HG02885 (cell line): ENCODE results near the gene SSH2.
A peak's percentile ranks its signal among the peaks of the same experiment; 100 is the strongest.

Experiments used
- ATAC-seq: cut with Tn5 transposase; IDR thresholded peaks from one replicate; pipeline ENCODE4 v1.9.1; 2021; ENCODE audit warnings: mild to moderate bottlenecking; ENCODE audit not compliant: unreplicated experiment, poor library complexity

The SSH2 gene

DNA sequence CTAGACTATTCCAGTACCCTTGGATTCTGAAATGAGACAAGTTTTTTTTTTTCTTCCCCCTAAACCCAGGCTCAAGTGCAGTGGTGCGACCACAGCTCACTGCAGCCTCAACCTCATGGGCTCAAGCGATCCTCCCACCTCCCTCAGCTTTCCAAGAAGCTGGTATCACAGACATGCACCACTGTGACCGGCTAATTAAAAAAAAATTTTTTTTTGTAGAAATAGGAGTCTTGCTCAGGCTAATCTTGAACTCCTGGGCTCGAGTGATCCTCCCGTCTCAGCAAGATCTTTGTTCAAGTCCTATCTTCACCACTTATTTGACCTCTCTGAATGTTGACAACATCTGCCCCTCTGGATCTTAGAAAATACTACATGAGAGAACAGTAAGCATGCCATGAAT lies 280.7 kb downstream of the SSH2 start:
- ATAC-seq = no peak

- no peak for ATAC-seq
Measured at GRCh38 chr17:29648005-29648404, 282.0 kb downstream of the SSH2 start.

DNA sequence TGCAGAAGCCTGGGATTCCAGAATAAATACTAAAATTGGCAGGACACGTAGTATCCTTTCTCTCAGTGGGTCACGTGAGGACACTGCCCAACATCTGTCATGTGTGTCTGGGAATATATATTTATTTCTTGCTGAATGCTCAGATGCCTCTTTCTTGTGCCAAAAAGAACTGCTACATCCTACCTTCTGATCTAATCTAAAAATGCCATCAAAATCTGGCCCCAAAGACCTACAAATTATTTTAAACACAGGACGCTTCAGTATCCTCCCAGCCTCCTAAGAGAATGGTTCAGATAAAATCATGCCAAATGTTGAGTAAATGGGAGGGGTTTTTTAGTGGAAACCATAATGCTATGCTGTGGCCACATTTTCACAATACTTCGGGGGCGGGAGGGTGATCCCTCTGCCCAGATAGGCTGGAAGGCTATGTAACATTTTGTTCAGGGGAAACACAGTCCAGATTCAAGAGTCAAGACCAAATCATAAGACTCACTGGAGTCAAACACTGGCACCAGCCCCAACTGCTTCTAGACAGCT lies 284.4 kb downstream of the SSH2 start:
- ATAC-seq = no peak

- ATAC-seq = no peak
Measured at GRCh38 chr17:29643817-29644160, 286.2 kb downstream of the SSH2 start.

GRCh38 chr17:29642171-29642611 lies 287.8 kb downstream of the SSH2 start:
- no peak for ATAC-seq

- ATAC-seq = no peak
Measured at GRCh38 chr17:29640981-29641642, 288.9 kb downstream of the SSH2 start.

GRCh38 chr17:29640413-29640812 lies 289.6 kb downstream of the SSH2 start:
- no peak for ATAC-seq

DNA sequence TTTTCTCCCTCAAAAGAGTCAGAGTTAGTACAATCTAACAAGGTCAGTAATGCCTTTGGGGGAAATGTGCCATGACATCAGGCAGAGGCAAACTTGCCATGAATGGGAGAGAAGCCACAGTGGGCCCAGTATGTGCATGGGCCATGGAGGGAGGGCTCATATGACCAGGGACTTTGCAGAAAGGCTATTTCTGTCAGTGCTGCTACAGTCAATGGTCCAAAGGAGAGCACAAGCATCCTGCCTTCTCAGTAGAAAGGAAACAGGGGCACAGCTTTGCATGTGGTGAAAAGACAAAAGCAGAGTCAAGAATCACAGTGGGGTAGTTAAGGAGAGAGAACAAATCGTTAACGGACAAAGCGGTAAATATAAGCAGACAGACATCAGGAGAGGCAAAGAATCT lies 296.1 kb downstream of the SSH2 start:
- ATAC-seq = no peak

- no peak for ATAC-seq
Measured at GRCh38 chr17:29630630-29631193, 299.3 kb downstream of the SSH2 start.

DNA sequence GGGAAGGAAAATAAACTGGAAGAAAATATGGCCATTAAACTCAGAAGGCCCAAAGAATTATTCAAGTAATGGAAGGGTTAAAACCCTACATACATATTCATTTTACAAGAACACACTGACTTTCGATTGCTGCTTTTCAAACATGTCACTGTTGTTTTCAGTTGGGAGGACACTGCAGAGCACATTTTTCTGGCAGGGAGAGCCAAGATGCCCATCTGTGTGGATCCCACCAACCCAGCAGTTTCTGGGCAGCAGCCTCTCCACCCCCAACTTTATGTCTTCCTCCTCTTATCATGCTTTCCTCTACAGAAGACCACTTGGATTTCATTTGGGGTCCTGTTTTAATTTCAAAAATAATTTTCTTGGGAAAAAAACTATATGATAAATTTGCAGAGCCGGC lies 300.2 kb downstream of the SSH2 start:
- ATAC-seq = no peak

- ATAC-seq = no peak
Measured at GRCh38 chr17:29628644-29629043, 301.4 kb downstream of the SSH2 start.

DNA sequence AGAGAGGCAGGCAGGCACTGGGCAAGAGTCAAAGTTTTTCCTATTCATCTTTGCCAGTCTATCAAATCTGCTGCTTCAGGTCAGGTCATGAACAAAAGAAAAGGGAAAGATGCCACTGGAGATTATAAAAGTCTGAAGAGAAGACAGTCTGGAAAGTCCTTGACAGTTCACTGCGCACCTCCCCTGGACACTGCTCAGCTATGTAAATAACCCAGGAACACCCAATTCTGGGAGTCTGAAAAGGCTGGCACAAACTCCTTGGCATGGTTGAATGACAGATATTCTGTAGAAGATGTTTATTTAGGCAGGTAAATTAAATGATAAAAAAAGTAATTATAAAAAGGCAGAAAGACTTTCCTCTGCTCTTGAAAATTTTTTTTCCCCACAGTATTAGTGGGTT lies 302.1 kb downstream of the SSH2 start:
- no peak for ATAC-seq

- ATAC-seq = no peak
Measured at GRCh38 chr17:29625037-29625750, 304.8 kb downstream of the SSH2 start.

DNA sequence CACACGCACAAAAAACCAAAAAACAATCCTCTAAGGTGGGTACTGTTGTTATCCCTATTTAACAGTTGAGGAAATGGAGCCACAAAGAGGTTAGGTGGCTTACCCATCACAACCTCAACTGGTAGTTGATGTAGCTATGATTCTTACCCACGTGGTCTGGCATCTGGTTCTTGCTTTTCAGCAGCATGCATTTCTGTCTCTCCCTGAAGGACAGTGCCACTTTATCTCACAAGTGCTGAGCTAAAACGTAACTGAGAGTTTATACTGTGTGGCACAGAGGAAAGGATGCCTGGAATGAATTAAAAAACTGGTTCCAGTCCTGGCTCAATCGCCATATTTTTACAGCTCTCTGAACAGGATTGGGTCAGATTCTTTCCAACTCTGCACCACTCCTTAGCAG lies 305.4 kb downstream of the SSH2 start:
- ATAC-seq = no peak

GRCh38 chr17:29623283-29623647 lies 306.8 kb downstream of the SSH2 start:
- no peak for ATAC-seq

- ATAC-seq = peak; percentile 58
Measured at GRCh38 chr17:29622337-29623282, 307.4 kb downstream of the SSH2 start, which contains the start of gene CORO6. Gene CORO6, minus strand, starts transcription at chr17:29622912. Its CDS starts 1,491 bp downstream, at chr17:29621421.

- ATAC-seq = no peak
Measured at GRCh38 chr17:29621751-29622194, 308.3 kb downstream of the SSH2 start.

DNA sequence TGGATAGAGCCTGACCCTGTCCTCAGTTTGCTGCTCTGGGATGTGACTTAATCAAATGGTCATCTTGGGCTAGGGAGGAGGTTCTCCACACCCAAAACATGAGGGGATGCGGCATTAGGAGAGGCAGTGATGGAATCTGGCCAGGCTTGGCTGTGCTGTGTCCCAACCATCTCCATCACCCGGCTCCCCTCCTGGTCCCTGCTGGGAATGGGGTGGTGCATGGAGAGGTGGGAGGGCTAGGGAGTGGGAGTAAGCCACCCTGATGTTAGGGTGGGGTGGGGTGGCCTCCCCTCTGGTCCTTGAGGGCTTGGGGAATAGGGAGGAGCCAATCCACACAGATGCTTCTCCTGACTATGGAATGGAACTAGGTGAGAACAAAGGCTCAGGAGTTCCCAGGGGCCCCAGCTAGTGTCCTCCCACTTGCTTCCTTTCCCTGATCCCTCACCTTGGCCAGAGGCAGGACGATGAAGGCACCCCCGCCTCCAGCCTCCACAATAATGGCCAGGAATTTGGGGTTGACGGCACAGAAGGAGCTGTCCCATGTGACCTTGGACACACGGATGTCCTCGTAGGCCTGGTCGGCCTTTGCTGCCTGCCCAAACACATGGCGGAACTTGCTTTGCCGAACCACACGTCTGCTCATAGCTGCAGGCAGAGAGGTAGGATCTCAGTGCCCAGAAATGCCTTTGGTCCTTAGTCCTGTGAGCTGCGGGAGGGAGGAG lies 309.1 kb downstream of the SSH2 start:
- ATAC-seq = no peak

GRCh38 chr17:29620271-29620670 lies 309.8 kb downstream of the SSH2 start:
- ATAC-seq = no peak

DNA sequence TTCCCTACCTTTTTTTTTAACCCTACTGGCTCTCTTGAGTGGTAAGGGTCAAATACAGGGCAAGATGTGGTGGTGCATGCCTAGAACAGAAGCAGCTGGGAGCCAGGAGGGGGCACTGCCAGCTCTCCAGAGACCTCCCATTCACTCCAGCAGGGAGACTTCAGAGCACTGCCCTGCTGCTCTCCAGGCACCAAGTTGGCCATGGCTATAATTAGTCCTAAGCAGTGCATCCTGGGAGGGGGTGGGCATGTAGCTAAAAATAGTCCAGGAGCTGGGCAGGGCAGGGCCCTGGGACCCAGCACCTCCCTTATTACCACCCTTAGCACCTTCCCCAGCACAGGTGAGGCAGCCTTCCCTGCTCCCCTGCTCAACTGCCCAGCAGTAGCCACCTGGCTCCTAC lies 310.8 kb downstream of the SSH2 start:
- ATAC-seq = no peak
